ENCODE results near the gene GLCCI1.

- TF ChIP-seq CTCF (IDR thresholded peaks at IDR 0.05): no peak
- no peak for TF ChIP-seq POLR2A (IDR thresholded peaks at IDR 0.05)
- no peak for TF ChIP-seq POLR2AphosphoS5 (IDR thresholded peaks at IDR 0.05)
Measured at GRCh38 chr7:8111282-8111960, 142.8 kb downstream of the GLCCI1 start.
